Mesothelial cell of epicardium (in vitro differentiated cells): ENCODE data around the gene INSL3. TPM values are rescaled to one million over a fixed set of nuclear protein-coding genes. Genes with fewer than 3 reads are reported as not detected.
A peak's percentile ranks its signal among the peaks of the same experiment; 100 is the strongest.

Experiments
- DNase-seq, 2 experiments: peaks; one replicate each; pipeline ENCODE4 v3.0.0; 2021; ENCODE audit warnings: low spot score in 2 of 2; ENCODE audit not compliant: unreplicated experiment in 2 of 2
- H3K27ac Mint-ChIP-seq: 2 replicates; pipeline ENCODE4 v1.8.0; 2021; ENCODE audit warnings: mixed read lengths
- H3K27me3 Mint-ChIP-seq: 2 replicates; pipeline ENCODE4 v1.8.0; 2021; ENCODE audit warnings: low read depth, mixed read lengths
- H3K36me3 Mint-ChIP-seq: 2 replicates; pipeline ENCODE4 v1.8.0; 2021; ENCODE audit warnings: mixed read lengths
- H3K4me1 Mint-ChIP-seq: 2 replicates; pipeline ENCODE4 v1.8.0; 2021; ENCODE audit warnings: mixed read lengths
- H3K4me3 Mint-ChIP-seq: 2 replicates; pipeline ENCODE4 v1.8.0; 2021; ENCODE audit warnings: mild to moderate bottlenecking, moderate library complexity, mixed read lengths
- H3K9me3 Mint-ChIP-seq: 2 replicates; pipeline ENCODE4 v1.8.0; 2021; ENCODE audit warnings: mixed read lengths
- total RNA-seq: library from RNA; stranded (reverse); gene quantifications from 3 replicates; pipeline ENCODE4 v1.2.1, GENCODE V29; 2021
- TF ChIP-seq, protein P1 (sequence below): fragments of 200-600 bp; sonication (generic); IDR thresholded peaks from one replicate; pipeline ENCODE4 v1.5.0; 2021; ENCODE audit warnings: antibody characterized with exemption; ENCODE audit not compliant: unreplicated experiment

INSL3 gene
- total RNA-seq, 1 donor from 2014 or later: 0.92 TPM

- peaks cover 22% of the 10 kb centered on the region for H3K4me1 Mint-ChIP-seq
- no peaks in the 10 kb centered on the region for H3K9me3 Mint-ChIP-seq
- peaks cover 18% of the 10 kb centered on the region for H3K36me3 Mint-ChIP-seq
- TF ChIP-seq, protein P1, sequence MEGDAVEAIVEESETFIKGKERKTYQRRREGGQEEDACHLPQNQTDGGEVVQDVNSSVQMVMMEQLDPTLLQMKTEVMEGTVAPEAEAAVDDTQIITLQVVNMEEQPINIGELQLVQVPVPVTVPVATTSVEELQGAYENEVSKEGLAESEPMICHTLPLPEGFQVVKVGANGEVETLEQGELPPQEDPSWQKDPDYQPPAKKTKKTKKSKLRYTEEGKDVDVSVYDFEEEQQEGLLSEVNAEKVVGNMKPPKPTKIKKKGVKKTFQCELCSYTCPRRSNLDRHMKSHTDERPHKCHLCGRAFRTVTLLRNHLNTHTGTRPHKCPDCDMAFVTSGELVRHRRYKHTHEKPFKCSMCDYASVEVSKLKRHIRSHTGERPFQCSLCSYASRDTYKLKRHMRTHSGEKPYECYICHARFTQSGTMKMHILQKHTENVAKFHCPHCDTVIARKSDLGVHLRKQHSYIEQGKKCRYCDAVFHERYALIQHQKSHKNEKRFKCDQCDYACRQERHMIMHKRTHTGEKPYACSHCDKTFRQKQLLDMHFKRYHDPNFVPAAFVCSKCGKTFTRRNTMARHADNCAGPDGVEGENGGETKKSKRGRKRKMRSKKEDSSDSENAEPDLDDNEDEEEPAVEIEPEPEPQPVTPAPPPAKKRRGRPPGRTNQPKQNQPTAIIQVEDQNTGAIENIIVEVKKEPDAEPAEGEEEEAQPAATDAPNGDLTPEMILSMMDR: no peak
- H3K27me3 Mint-ChIP-seq: peaks cover 2% of the 10 kb centered on the region
- peak overlapping the region; percentile 100 for H3K4me3 Mint-ChIP-seq
- DNase-seq: no peak
- H3K27ac Mint-ChIP-seq: peak overlapping the region; percentile 98
These were observed 39.1 kb upstream of the INSL3 start for GRCh38 chr19:17860331-17860992.

- H3K4me1 Mint-ChIP-seq: peaks cover 22% of the 10 kb centered on the region
- no peaks in the 10 kb centered on the region for H3K9me3 Mint-ChIP-seq
- DNase-seq: peak; percentile 94 to 98
- peaks cover 18% of the 10 kb centered on the region for H3K36me3 Mint-ChIP-seq
- peak within 1 kb of the TSS; percentile 98 for H3K27ac Mint-ChIP-seq
- H3K27me3 Mint-ChIP-seq: peaks cover 2% of the 10 kb centered on the region
- peak within 1 kb of the TSS; percentile 100 for H3K4me3 Mint-ChIP-seq
- TF ChIP-seq, protein P1: peak; percentile 52
These were observed 38.4 kb upstream of the INSL3 start, which contains the start of gene RPL18A for GRCh38 chr19:17859533-17860330. Gene RPL18A (plus strand): TSS chr19:17859910. CDS start chr19:17859957, 47 bp downstream.

- Mint-ChIP-seq H3K36me3 (no peaks in the 10 kb centered on the region), H3K9me3 (no peaks in the 10 kb centered on the region), H3K27ac (no peak overlapping the region), H3K27me3 (peaks cover 4% of the 10 kb centered on the region), H3K4me3 (no peak overlapping the region), H3K4me1 (peaks cover 11% of the 10 kb centered on the region)
- DNase-seq: peak; percentile 76 to 96
- TF ChIP-seq, protein P1: peak; percentile 98
These were observed 34.2 kb upstream of the INSL3 start for GRCh38 chr19:17855280-17856152.

- Mint-ChIP-seq H3K27me3 (peaks cover 4% of the 10 kb centered on the region), H3K27ac (no peak overlapping the region), H3K4me1 (peaks cover 2% of the 10 kb centered on the region), H3K4me3 (no peak overlapping the region), H3K36me3 (no peaks in the 10 kb centered on the region), H3K9me3 (no peaks in the 10 kb centered on the region)
- TF ChIP-seq, protein P1: no peak
- DNase-seq: no peak
These were observed 32.7 kb upstream of the INSL3 start for GRCh38 chr19:17854061-17854460.

DNA sequence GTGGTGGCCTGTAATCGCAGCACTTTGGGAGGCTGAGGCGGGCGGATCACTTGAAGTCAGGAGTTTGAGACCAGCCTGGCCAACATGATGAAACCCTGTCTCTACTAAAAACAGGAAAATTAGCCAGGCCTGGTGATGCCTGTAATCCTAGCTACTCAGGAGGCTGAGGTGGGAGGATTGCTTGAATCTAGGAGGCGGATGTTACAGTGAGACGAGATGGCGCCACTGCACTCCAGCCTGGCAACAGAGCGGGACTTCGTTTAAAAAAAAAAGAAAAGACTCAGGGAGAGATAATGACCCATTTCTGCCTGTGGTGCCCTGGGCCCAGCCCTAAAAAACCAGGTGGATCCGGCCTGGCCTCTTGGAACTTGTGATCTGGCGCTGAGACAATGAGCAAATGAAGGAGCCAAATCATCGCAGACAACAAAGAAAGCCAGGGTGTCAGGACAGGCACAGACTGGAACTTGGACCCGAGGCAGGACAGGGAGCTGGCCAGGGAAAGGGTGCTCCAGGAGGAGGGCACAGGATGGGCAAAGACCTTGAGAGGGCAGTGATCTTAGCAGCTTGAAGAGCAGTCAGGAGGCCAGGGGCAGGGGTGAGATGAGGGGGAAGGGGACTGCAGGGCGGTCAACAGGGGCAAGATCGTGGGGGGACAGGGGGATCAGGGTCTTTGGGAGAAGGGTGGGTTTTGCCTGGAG, 27.4 kb upstream of the INSL3 start:
- Mint-ChIP-seq H3K27me3 (peaks cover 8% of the 10 kb centered on the region), H3K4me3 (no peak overlapping the region), H3K9me3 (no peaks in the 10 kb centered on the region), H3K27ac (peak overlapping the region; percentile 34), H3K36me3 (no peaks in the 10 kb centered on the region), H3K4me1 (no peaks in the 10 kb centered on the region)
- TF ChIP-seq, protein P1: no peak
- DNase-seq: no peak
